GM12874 (cell line): ENCODE measurements around the gene AOX1.

ENCODE experiments used
- TF ChIP-seq, protein P1 (sequence below): IDR thresholded peaks from 2 replicates; pipeline ENCODE4 v1.5.1; 2011; ENCODE audit warnings: low read depth, mild to moderate bottlenecking, control low read depth, low read length, moderate library complexity; ENCODE audit not compliant: insufficient read depth

The AOX1 gene

DNA sequence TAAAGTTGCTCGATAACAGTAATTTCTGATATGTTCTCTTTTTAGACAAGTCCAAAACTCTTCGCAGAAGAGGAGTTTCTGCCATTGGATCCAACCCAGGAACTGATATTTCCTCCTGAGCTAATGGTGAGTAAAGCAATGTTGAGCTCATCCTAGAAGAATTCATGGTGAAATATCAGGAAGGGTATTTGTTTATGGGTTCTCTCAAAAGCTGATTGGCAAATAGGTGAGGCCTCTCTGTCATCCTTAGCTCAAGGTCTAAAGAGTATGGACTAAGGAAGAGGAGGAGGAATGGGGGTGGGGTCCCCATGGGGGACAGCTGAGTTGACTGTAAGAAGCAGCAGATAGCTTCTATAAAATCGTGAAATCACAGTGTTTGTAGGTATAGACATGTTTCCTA lies 18.2 kb downstream of the AOX1 start:
- TF ChIP-seq, protein P1, sequence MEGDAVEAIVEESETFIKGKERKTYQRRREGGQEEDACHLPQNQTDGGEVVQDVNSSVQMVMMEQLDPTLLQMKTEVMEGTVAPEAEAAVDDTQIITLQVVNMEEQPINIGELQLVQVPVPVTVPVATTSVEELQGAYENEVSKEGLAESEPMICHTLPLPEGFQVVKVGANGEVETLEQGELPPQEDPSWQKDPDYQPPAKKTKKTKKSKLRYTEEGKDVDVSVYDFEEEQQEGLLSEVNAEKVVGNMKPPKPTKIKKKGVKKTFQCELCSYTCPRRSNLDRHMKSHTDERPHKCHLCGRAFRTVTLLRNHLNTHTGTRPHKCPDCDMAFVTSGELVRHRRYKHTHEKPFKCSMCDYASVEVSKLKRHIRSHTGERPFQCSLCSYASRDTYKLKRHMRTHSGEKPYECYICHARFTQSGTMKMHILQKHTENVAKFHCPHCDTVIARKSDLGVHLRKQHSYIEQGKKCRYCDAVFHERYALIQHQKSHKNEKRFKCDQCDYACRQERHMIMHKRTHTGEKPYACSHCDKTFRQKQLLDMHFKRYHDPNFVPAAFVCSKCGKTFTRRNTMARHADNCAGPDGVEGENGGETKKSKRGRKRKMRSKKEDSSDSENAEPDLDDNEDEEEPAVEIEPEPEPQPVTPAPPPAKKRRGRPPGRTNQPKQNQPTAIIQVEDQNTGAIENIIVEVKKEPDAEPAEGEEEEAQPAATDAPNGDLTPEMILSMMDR, result no peak

DNA sequence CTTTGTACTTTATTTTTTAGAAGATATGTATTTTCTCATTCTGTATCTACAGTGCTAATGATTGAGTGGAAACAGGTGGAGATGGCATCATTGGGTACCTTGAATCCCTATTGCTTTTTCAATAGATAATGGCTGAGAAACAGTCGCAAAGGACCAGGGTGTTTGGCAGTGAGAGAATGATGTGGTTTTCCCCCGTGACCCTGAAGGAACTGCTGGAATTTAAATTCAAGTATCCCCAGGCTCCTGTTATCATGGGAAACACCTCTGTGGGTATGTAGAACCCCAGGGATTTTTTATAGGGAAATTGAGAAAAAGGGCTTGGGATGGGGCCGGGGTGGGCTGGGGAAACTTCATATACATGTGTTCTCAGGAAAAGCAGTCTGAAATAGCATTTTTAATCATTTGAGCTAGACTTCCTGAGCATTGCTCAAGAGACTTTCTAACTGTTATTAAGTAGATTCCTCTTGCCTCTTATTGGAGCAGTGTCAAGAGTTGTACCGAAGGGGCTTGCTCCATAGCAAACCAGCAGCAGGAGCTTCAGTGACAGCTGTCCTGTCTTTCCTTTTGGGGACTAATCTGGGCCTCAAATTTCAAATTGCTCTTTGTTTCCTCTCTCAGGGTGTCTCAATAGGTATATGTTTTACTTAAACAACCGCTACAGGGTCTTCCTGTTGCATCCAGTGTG lies 18.9 kb downstream of the AOX1 start:
- TF ChIP-seq, protein P1, result no peak

DNA sequence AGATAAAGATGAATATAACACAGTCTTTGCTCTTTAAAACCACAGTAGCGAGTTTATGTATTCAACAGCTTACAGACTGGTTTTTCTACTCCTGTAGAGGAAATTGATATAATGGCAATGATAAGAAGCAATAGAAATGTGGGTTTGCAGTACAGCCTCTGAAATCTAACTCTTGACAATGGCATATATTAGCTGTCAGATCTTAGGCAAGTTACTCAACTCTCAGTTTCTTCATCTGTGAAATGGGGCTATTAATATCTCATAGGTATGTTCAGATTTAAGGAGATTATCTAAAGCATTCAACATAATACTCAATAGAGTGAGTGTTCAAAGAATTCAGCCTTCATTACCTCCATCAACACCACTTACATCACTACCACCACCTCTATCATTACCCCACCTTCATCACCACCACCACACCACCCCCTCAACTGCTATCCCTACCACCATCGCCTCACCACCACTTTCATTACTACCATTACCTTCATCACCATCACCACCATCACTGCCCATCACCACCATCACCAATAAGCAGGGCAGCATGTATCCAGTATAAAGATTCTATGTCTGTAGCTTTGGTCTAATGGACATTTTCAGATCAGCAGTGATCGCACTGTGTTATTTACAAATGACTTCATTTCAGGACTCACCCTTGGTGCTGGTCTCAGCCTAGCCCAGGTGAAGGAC lies 22.7 kb downstream of the AOX1 start:
- TF ChIP-seq, protein P1, result no peak

DNA sequence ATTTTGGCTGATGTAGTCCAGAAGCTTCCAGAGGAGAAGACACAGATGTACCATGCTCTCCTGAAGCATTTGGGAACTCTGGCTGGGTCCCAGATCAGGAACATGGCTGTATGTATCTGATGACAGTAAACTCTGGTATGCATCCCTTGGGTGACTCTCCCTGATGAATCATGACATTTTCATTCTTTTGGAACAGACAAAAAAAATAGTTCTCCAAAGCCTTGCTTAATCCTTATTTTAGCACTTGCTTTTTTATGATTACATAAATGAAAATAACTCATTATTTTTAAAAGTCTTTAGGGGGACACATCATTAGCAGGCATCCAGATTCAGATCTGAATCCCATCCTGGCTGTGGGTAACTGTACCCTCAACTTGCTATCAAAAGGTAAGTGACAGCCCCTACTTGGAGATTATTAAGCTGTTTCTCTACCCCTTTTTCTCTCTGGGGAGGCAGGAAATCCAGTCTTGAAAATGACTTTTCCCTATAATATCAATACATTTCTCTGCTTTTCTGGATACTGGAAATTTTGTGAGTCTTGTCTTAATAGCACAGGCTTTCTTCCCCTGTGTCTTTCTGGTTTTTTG lies 23.3 kb downstream of the AOX1 start:
- TF ChIP-seq, protein P1, result no peak

DNA sequence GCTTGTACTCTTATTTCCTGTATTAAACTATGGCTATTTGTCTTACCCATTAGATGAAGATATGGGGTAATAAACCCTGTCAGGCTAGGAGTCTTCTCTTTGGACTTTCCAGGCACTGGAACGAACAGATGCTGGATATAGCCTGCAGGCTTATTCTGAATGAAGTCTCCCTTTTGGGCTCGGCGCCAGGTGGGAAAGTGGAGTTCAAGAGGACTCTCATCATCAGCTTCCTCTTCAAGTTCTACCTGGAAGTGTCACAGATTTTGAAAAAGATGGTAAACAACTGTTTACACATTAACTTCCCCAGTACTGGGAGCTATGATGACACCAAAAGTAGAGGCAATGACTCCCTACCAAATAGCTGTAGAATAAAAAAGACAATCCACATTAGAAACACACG lies 27.9 kb downstream of the AOX1 start:
- TF ChIP-seq, protein P1, result no peak

DNA sequence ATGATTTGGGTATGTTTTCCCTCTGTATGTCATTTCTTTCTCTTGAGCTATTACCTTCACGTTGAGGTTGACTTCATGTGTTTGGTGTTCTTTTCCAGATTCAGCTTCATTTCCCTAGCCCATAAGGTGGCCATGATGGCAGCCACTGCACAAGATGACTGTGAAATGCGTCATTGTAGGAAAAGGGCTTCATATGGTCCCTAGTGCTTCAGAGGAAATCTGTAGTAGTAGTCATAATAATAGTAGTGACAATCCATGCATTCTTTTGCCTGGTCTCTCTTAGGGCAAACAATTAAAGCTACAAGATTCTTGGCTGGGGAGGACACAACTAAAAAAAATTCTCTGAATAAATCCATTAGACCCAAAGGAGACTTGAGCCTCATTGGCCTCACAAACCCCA lies 28.4 kb downstream of the AOX1 start:
- TF ChIP-seq, protein P1, result no peak

DNA sequence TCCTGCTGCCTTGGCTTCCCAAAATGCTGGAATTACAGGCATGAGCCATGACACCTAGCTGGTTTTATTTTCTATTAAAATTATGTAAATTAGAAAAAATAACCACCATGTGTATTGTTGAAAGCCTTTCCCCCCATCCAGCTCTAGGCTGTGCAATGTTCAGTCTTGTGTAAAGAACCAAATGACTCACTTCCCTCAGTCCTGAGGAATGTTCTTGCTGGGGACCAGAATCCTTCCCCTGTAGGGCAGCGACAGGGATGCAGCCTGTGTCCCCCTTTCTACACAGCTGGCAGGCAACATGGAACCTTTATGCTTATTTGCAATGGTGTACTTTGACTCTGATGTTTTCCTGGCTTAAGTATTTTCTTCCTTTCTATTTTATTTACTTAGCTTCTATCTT lies 29.4 kb downstream of the AOX1 start:
- TF ChIP-seq, protein P1, result no peak
